GM19025 (cell line): ENCODE data around the gene ZNF512B.
"Not testable (repeated sequence)": the region's sequence is repeated elsewhere in the genome, so short reads cannot be mapped to it uniquely, and the experiment has no call there.

Experiments used
- ATAC-seq: cut with Tn5 transposase; IDR thresholded peaks from one replicate; pipeline ENCODE4 v1.9.1; 2021; ENCODE audit warnings: mild to moderate bottlenecking, low read depth, moderate library complexity; ENCODE audit not compliant: unreplicated experiment

The ZNF512B gene

DNA sequence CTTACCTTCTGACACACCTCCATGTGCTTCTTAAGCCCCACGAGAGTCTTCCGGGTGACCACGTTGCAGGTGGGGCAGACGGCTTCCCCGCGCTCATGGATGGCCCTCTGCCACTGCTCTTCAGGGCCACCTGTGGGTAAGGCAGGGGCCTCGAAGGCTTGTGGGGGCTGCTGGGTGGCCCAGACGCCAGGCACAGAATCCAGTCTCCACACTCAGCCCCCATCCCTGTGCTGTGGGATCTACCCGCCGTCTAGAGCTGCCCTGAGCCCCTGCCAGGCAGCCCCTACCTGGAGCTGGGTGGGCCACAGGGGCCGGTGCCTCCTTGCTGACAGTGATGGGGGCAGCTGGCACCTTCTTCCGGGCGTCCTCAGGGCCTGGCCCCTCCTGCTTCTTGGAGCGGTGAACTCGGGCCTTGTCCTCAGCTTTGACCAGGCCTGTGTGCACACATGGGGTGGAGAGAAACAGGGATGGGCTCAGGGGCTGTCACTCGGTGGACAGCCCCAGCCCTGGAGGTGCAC, 5.9 kb downstream of the ZNF512B start:
- ATAC-seq = no peak

DNA sequence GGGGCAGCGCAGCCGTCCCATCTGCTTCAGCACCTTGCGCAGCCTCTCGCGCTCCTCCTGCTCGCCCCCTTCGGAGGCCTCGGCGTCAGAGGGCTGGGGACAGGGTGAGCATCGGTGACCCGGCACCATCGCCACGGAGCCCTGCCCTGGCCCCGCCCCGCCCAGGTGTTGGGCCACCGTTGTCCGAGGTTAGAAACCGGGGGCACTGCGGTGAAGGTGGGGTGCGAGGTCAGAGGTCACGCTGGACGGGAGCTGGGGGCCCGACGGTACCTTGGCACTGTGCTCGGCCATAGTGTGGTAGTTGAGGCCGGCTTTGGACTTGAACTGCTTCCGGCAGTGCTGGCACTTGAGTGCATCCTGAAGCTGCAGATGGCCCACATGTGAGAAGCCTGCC, 6.4 kb downstream of the ZNF512B start:
- no peak for ATAC-seq

DNA sequence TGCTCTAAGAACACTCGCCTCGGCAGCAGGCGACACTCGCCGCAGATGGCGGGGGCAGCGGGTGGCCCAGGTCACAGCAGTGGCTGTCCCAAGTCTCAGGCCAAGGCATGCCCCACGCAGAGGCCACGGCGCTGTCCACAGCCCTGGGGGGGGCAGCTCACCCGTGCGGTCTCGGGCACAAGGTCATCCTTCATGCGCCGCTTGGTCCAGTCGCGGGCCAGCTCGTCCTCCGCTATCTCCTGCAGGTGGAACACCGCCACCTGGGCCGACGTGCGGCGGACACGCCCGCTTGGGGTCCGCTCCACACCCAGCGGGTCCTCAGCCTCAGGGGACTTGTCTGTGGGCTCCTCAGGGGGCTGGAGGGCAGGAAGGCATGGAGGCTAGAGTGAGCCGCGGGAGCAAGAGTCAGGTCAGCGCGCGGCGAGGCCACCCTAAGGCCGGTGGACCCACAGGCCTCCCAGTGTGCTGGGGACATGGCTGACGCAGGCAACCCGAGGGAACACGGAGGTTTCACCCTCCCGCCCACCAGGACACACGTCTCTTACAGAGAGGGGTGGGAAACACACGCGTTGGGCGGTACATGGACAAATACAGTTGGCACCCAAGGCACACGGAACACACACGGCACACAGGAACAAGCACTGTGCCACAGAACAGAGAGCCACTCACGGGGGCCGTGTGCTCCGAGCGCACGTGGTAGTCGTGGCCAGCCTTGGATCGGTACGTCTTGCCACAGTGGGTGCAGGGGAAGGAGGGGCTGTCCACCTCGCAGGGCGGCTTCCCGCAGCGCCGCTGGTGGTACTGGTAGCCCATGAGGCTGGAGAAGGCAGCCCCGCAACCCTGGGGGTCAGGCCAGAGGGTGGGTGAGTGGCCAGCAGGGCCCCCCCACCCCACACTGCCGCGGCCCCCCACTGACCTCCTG, 7.0 kb downstream of the ZNF512B start:
- no peak for ATAC-seq

DNA sequence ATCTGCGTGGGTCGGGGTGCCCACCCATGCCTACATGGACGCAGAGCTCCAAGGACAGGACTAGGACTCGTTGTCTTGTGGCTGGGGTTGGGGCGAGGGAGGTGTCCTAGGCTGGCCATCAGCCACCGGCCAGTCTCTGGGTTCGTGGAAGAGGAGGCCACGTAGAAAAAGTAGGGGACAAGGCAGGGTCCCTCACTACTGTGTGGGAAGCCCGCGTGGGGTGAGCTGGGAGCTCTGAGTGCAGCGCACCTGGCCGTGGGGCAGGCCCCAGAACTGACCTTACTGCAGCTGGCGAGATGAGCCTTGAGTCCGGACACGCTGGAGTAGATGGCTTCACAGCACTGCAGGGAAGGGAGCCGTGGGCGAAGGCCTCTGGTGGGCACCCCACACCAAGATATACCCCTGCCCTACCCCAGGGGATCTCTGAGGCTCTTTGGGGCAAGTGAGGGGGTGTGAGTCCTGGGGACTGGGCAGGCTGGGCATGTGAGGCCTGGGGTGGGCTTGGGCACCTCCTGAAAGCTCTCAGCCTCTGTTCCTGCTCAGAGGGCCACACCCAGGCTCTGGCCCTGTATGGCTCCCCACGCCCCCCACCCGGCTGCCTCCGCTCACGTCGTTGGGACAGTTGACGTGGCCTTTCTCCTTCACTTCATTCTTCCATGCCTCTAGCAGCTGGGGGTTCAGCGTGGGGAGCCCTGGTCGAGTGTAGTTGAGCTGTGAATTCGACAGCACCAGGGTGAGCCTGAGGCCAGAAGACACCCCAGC, 7.9 kb downstream of the ZNF512B start:
- ATAC-seq = no peak

DNA sequence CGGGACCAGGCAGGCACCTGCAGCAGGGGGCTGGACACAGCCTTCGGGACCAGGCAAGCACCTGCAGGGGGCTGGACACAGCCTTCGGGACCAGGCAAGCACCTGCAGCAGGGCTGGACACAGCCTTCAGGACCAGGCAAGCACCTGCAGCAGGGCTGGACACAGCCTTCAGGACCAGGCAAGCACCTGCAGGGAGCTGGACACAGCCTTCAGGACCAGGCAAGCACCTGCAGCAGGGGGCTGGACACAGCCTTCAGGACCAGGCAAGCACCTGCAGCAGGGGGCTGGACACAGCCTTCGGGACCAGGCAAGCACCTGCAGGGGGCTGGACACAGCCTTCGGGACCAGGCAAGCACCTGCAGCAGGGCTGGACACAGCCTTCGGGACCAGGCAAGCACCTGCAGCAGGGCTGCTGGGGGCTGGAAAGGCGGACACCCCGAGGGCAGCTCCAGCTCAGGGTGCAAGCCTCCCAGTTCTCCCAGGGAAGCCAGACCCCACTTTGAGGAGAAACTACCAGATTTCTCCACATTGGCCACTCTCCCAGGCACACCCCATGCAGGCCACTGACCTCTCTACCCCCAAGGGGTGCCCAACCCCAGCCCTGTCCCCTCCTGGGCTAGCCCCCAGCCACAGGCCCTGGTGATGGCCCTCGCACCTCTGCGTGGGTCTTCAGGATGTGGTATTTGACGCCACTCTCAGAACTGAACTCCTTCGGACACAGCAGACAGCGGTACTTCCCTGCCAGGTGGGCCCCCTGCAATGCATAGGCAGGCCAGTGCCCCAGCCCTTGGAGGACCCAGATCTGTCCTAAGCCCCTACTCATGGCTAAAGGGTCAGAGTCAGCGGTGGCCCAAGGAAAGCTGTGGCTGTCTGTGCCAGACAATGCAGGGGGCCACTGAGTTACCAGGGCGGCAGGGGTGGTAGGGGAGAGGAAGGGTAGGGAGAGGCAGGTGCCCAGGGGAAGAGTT, 8.8 kb downstream of the ZNF512B start:
- ATAC-seq = not testable (repeated sequence)

DNA sequence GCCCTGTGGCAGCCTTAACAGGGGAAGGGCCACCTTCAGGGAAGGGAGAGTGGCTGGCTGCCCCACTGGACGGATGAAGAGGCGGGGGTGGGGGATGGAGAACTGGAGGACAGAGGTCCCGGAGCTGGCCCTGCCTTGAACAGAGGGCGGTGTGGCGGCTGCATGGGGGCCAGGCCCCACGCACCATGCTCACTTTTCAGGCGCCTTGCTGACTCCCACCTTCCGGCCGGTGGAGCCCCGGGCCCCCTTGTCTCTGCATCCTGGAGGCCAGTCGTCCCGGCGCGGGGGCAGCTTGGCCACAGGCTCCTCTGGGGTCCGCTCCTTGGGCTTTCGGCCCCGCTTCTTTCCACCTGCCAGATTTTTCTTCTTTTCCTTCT, 10.0 kb downstream of the ZNF512B start:
- ATAC-seq = no peak

DNA sequence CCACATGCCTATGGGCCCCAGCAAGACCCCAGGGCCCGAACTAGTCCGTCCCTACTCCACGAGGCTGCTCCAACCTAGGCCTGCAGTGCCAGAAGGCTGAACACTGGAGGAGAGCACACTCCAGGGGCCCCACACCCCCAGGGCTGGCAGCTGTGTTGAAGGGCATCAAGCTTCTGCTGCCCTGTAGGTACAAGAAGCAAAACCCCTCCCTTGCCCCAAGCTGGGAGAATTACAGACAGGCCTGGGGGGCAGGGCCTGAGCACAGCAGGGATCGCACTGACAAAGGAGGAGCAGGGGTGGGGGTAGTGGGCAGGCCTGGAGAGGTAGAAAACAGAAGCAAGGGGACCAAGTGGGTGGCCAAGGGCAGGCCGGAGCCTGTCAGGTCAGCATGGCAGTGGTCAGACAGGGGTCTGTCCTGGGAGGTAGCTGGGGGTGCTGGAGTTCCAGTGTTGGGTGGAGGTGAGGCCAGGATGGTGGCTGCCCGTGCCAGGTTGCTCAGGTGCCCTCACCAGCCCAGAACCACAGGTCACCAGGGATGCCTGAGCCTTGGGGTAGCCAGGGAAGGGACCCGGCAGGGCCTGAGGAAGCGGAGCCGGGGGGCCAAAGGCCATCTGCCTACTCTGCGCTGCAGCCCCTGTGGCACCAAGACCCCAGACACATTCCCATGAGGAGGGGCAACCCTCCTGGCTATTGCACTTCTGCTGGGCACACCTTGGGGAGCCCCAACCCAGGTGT, 10.6 kb downstream of the ZNF512B start:
- no peak for ATAC-seq

DNA sequence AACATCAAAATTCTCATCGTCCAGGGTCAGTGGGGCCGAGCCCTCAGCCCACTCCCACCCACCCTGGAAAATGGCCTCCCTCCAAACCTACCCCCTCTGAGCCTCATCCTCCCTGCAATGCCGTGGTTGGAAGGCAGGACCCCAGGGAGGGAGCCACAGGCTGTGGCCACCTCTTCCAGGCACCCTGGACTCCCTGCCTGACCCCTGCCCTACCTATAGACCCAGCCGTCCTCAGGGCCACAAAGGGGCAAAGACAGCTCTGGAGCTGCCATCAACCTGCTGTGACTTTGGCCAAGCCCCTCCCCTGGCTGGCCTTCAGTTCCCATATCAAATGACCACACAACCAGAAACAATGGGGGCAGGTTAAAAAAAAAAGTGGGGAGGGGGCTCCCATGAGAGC, 11.3 kb downstream of the ZNF512B start:
- no peak for ATAC-seq

DNA sequence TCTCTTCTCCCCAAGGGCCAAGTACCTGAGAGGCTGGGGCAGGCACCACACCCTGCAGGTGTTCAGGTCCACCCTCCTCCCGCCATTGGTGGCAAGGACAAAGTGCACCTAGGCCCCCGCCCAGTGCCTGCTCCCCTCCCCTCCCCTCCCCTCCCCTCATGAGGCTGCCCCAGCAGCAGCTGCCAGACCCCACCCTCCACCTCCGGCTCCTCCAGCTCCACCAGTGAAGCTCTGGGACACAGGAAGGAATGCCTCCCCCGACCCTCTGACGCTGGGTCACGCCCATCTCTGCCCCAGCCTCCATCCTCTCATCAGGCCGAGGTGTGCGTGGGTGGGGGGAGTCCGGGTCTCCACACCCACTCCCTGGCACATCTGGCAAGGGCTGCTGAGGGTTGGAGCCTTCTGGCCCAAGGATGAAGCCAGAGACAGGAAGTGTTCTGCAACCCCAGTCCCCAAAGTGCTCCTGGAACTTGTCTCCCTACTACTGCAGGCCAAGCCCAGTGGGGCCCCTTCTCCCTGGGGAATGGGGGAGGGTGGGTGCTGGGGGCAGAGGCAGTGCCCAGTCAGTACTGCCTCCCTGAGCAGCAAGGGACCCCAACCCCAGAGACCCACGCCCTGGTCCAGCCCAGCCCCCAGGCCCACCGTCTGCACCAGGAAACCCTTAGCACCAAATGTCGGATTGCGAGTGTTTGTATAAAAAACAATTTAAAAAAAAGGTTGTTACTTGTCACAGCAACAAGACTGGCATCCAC, 11.9 kb downstream of the ZNF512B start:
- no peak for ATAC-seq

DNA sequence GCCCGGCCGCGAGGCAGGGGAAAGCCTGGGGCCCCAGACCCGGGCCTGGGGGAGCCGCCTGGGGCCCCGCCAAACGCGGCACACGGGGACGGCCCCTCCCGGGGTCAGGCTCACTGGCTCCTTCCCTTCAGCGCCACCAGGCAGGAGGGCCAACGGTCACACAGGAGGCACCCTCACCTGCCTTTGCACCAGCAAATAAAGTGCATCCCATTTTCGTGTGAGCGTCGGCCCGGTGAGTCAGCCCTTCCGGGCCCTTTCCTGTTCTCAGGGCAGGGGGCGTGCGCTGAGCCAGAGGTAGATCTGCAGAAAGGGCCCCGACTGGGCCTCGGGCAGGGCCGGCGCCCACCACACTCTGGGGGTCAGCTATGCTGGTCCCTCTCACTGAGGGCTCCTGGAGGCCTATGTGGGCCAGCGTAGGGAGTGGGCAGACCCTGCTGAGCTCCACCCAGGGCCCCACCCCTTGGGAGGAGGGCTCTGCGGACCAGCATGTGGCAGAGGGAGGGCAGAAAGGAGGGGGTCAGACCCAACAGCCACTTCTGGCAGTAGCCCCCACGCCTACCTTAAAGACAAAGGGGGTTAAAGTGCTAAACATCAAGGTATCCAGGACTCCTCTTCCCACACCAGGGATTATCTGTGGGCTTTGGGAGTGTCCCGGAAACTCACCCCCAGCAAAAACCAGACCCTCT, 12.6 kb downstream of the ZNF512B start:
- no peak for ATAC-seq

DNA sequence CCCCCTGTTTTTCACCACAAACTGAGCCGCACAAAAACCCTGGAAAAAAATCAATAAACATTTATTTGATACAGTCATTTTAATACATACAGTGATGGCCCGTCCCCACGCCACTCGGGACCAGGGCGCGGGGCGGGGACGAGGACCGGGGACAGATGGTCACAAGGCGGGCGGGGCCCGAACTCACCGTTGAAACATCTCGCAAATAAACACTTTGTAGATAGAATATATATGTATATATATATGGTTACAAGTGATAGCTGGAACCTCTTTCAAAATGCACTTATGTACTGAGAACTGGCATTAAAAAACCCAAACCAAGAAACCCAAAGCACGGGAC, 13.1 kb downstream of the ZNF512B start:
- no peak for ATAC-seq

DNA sequence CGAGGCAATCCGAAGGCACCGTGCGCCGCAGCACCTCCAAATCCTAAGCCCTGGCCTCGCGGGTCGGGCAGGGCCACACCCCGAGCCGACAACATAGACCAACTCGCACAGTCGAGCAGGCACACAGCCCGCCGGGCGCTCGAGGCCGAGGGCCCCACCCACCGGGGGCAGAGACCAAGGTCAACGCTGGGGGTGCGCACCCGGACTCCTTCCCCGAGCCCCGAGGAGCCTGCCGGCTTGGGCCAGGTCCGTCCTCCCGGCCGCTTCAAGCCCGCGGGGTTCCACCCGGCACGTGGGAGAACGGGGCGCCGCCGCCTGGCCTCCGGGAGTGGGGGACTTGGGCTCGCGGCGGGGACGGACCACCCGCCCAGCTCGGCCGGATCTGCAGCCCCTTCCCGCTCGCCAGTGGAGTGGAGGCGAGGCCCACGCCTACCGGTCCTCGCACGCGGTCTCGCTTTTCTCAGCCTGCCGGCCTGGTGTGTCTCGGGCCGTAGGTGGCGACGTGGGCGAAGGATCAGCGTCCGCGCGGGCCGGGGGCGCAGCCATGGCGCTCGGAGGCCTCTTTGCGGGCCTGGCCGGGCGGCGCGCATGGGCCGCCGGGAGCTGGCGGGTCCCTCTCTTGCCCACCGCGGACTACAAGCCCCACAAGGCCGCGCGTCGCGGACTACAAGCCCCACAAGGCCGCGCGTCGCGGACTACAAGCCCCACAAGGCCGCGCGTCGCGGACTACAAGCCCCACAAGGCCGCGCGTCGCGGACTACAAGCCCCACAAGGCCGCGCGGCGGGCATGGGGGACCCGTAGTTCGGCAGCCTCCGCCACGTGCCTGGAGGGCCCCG, 13.7 kb downstream of the ZNF512B start, which contains the start of gene UCKL1:
Gene UCKL1 (minus strand): TSS at position 590 of the 837 bp plus-strand sequence. CDS start 44 bp downstream, at position 546.
- ATAC-seq = peak; percentile 64

DNA sequence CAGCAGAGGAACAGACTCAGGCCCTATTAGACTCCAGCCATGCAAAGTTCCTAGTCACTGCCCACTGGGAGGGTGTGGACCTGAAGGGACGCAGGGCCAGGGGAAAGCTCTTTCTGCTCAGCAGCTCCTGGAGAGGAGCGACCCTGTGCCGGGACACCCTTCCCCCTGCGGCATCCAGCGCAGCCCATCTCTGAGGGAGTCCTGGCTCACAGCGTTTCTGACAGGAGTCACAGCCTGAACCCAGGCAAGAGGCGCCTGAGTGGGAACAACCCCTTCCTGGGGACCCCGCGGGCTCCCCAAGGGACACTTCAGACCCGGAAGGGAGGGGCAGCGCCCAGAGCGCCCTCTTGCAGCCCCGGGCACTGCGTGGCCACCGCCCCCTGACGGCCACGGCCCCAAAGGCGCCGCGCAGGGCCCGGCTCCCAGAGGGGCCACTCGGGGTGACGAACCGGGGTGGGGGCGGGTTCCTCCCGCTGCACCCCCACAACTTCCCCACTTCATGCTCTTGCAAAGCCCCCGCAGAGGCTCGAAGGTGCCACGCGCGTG, 14.4 kb downstream of the ZNF512B start:
- peak; percentile 11 for ATAC-seq

DNA sequence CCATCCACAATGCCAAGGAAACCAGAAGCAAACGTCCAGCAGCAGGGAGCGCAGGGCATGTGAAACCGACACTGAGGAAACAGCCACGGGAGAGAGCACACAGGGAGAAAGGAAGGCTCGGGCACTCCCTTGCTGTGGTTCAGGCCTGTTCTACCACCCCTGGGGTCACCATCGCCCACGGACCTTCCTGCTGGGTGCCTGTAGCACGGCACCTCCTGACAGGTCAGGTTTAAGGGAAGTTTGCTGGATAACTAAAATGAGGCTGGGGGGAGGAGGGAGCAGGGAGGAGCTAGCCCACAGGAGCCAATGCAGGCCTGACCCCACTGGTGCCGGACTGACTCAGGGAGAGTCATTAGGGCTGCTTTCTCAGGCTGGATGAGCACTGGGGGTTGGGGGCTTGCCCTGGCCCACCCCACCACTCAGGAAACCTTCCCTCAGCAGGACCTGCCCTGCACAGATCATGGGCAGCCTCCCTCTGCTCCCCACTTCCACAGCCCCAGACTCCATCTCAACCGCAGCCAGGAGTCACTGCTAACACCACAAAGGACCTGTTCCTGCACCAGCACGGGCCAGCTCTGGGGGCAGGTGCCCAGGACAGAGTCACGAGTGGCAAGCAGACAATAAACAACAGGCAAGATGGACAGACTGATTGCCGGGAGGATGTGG, 15.8 kb downstream of the ZNF512B start:
- no peak for ATAC-seq

DNA sequence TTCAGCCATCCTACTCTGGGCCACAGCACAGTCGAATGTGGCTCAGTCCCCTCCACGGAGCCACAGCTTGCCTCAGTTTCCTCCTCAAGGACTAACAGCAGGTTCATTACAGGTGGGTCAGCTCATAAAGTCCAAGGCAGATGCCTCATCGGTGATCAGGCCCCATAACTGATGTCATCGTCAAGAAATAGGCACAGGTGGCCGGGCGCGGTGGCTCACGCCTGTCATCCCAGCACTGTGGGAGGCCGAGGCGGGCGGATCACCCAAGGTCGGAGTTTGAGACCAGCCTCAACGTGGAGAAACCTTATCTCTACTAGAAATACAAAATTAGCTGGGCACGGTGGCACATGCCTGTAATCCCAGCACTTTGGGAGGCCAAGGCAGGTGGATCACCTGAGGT, 17.0 kb downstream of the ZNF512B start:
- no peak for ATAC-seq

DNA sequence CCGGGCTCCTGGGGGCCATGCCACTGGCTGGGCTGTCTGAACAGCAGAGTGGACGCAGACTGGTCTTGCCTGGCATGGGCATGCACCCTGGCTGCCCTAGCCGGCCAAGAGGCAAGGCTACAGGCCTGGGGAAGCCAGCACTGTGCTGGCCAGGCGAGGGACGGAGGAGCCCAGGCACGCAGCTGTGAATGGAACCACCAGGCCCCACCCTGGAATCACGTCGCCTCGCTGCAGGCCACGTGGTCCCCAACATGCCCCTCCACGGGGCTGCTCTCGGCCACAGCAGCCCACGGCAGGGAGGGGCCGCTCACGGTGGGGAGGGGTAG, 17.6 kb downstream of the ZNF512B start:
- no peak for ATAC-seq
